Lower leg skin (tissue), 3 donors: ENCODE data around the gene PRICKLE1.

Experiments used
- POLR2A ChIP-seq, 2 donors: fragments of 450-650 bp; IDR thresholded peaks; one replicate each; pipeline ENCODE4 v1.6.1; 2016 to 2017; ENCODE audit warnings: antibody characterized with exemption in 2 of 2, mild to moderate bottlenecking in 1 of 2, moderate library complexity in 1 of 2
- TF ChIP-seq, protein P1 (sequence below), 3 donors: fragments of 450-650 bp; IDR thresholded peaks; one replicate each; pipeline ENCODE4 v1.5.1; 2016; ENCODE audit warnings: antibody characterized with exemption in 3 of 3, mild to moderate bottlenecking in 3 of 3, moderate library complexity in 2 of 3

DNA sequence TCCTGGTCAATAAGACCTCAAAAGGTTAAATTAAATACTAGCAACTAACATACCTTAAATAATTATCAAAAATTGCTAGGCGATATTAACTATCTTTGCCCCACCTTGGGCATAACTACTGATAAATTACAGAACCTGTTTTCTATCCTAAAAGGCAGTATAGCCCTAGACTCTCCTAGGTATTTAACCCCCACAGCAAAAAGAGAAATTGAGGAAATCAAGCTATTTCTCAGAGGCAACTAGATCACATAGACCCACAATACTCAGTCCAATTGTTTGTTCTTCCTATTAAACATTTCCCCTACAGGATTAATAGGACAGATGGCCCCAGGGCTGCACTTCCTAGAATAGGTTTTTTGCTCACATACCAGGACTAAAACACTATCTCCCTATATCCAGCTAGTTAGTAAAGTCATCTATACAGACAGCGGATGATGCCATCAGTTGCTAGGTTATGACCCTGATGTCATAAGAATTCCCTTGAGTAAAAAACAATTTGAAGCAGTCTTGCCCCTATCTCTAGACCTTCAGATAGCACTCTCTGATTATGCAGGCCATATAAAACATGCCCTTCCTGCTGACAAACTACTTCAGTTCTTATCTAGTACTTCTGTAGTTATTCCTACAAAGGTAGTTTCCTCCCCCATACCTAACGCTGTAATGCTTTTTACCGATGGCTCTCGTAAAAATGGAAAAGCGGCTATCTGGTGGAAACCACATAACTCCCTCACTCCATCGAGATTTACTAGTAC lies 145.2 kb downstream of the PRICKLE1 start:
- TF ChIP-seq, protein P1, sequence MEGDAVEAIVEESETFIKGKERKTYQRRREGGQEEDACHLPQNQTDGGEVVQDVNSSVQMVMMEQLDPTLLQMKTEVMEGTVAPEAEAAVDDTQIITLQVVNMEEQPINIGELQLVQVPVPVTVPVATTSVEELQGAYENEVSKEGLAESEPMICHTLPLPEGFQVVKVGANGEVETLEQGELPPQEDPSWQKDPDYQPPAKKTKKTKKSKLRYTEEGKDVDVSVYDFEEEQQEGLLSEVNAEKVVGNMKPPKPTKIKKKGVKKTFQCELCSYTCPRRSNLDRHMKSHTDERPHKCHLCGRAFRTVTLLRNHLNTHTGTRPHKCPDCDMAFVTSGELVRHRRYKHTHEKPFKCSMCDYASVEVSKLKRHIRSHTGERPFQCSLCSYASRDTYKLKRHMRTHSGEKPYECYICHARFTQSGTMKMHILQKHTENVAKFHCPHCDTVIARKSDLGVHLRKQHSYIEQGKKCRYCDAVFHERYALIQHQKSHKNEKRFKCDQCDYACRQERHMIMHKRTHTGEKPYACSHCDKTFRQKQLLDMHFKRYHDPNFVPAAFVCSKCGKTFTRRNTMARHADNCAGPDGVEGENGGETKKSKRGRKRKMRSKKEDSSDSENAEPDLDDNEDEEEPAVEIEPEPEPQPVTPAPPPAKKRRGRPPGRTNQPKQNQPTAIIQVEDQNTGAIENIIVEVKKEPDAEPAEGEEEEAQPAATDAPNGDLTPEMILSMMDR (IDR thresholded peaks at IDR 0.05): no peak
- no peak for TF ChIP-seq POLR2A (IDR thresholded peaks at IDR 0.05)
